GM12874 (cell line): ENCODE measurements around the gene HTT-AS.

Experiments used
- CTCF ChIP-seq: IDR thresholded peaks from 2 replicates; pipeline ENCODE4 v1.5.1; 2011; ENCODE audit warnings: low read depth, mild to moderate bottlenecking, control low read depth, low read length, moderate library complexity; ENCODE audit not compliant: insufficient read depth

HTT-AS gene

GRCh38 chr4:3085948-3086670 is 11.8 kb upstream of the HTT-AS start:
- TF ChIP-seq CTCF, result no peak

GRCh38 chr4:3083732-3084131 is 9.4 kb upstream of the HTT-AS start:
- TF ChIP-seq CTCF, result no peak

- no peak for TF ChIP-seq CTCF
These were observed 8.7 kb upstream of the HTT-AS start for GRCh38 chr4:3082925-3083515.

GRCh38 chr4:3079694-3080123 is 5.4 kb upstream of the HTT-AS start:
- no peak for TF ChIP-seq CTCF

- no peak for TF ChIP-seq CTCF
These were observed 3.5 kb upstream of the HTT-AS start for GRCh38 chr4:3077796-3078195.

- no peak for TF ChIP-seq CTCF
These were observed 1.3 kb upstream of the HTT-AS start for GRCh38 chr4:3075652-3075981.

- TF ChIP-seq CTCF, result no peak
These were observed 711 bp upstream of the HTT-AS start for GRCh38 chr4:3074846-3075651.
